Type B pancreatic cell (in vitro differentiated cells): ENCODE data around the gene RPS15. TPM values are rescaled to one million over a fixed set of nuclear protein-coding genes. Genes with fewer than 3 reads are reported as not detected.
A peak's percentile ranks its signal among the peaks of the same experiment; 100 is the strongest.

Experiments
- DNase-seq: peaks from one replicate; pipeline ENCODE4 v3.0.0; 2021; ENCODE audit warnings: mixed read lengths; ENCODE audit not compliant: unreplicated experiment; ENCODE audit errors: extremely low spot score
- H3K27ac Mint-ChIP-seq: 2 replicates; pipeline ENCODE4 v1.8.0; 2021; ENCODE audit warnings: mild to moderate bottlenecking, mixed read lengths
- H3K27me3 Mint-ChIP-seq: 2 replicates; pipeline ENCODE4 v1.8.0; 2021; ENCODE audit warnings: mixed read lengths
- H3K36me3 Mint-ChIP-seq: 2 replicates; pipeline ENCODE4 v1.8.0; 2021; ENCODE audit warnings: mixed read lengths
- H3K4me1 Mint-ChIP-seq: one replicate; pipeline ENCODE4 v1.8.0; 2021; ENCODE audit warnings: mixed read lengths; ENCODE audit not compliant: unreplicated experiment
- H3K4me3 Mint-ChIP-seq: 2 replicates; pipeline ENCODE4 v1.8.0; 2021; ENCODE audit warnings: mild to moderate bottlenecking, mixed read lengths
- H3K9me3 Mint-ChIP-seq: 2 replicates; pipeline ENCODE4 v1.8.0; 2021; ENCODE audit warnings: mixed read lengths
- total RNA-seq: library from RNA; stranded (reverse); gene quantifications from 2 replicates; pipeline ENCODE4 v1.2.1, GENCODE V29; 2021; ENCODE audit warnings: low replicate concordance
- TF ChIP-seq, protein P1 (sequence below): fragments of 200-600 bp; sonication (generic); conservative IDR thresholded peaks from 2 replicates; pipeline ENCODE4 v1.5.0; 2021; ENCODE audit warnings: antibody characterized with exemption, mild to moderate bottlenecking

RPS15 gene
- total RNA-seq, 1 donor from 2014 or later = 1,344 TPM

DNA sequence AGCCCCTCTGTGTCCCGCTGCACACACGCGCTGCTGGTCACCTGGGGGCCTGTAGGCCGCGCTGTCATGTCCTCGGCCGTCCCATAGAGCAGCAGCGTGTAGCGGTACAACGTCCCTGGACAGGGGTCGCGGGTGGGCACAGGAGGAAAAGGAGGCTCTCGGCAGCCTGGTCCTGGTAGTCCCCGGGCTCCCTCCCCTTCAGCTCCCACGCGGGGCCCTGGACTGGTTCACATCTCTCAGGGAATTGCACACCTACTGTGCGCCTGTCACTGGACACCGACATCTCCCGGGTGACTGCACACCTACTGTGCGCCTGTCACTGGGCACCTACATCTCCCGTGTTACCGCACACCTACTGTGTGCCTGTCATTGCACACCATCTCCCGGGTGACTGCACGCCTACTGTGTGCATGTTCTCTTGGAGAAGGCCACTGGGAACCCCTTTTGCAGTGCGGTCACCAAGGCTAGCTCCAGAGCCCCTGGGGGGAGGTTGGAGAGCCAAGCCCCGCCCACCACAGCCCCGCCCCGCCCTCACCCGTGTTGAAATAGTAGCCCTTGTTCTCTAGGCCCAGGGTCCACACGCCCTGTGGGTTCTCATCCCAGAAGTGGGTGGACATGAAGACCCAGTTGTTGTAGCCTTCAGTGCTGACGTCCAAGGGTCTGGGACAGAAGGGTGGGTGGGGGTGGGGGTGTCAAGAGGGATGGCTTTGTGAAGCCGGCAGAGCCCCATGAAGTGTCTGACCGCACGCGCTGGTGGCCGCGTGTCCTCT lies 44.4 kb downstream of the RPS15 start:
- TF ChIP-seq, protein P1, sequence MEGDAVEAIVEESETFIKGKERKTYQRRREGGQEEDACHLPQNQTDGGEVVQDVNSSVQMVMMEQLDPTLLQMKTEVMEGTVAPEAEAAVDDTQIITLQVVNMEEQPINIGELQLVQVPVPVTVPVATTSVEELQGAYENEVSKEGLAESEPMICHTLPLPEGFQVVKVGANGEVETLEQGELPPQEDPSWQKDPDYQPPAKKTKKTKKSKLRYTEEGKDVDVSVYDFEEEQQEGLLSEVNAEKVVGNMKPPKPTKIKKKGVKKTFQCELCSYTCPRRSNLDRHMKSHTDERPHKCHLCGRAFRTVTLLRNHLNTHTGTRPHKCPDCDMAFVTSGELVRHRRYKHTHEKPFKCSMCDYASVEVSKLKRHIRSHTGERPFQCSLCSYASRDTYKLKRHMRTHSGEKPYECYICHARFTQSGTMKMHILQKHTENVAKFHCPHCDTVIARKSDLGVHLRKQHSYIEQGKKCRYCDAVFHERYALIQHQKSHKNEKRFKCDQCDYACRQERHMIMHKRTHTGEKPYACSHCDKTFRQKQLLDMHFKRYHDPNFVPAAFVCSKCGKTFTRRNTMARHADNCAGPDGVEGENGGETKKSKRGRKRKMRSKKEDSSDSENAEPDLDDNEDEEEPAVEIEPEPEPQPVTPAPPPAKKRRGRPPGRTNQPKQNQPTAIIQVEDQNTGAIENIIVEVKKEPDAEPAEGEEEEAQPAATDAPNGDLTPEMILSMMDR = no peak
- peak overlapping the region; percentile 47 for H3K4me3 Mint-ChIP-seq
- H3K27ac Mint-ChIP-seq = no peak overlapping the region
- peaks cover 6% of the 10 kb centered on the region for H3K4me1 Mint-ChIP-seq
- H3K36me3 Mint-ChIP-seq = peaks cover 4% of the 10 kb centered on the region
- no peak for DNase-seq
- no peaks in the 10 kb centered on the region for H3K27me3 Mint-ChIP-seq
- no peaks in the 10 kb centered on the region for H3K9me3 Mint-ChIP-seq

DNA sequence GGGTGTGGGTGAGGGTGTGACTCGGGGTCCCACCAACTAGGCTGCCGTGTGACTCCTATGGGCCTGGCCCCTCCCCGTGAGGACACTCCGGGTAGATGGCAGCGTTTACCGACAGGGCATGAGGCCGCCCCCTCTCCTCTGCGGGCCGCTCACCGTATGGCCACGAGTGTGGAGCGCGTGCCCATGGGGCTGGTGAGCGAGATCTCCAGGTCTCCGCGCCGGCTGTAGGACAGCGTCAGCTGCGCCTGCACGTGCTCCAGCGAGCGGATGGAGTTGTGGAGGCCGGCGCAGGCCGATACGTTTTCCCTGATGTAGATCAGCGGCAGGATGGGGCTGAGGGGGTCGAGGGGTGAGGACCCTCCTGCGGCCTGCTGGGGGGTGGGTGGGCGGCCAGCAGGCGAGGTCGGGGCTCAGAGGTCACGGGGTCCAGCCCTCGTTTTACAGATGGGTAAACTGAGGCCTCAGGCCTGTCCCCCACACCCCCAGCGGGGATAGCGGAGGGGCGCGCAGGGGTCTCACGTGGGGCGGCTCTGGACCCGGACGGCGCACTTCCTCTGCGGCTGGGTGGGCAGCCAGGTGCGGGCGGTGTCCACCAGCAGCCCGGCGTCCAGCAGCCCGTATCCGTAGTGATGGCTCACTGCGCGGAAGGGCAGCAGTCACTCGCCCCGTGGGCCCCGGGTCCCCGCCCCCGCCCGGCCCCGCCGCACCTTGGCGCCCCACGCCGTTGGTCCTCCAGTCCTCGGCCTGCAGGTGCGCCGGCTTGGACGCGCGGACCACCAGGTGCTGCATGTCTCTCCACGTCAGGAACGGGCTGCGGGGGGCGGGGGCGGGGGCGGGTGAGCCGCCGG lies 45.2 kb downstream of the RPS15 start:
- Mint-ChIP-seq H3K9me3 (no peaks in the 10 kb centered on the region), H3K4me3 (no peak overlapping the region), H3K4me1 (peaks cover 6% of the 10 kb centered on the region), H3K27ac (no peak overlapping the region), H3K36me3 (peaks cover 4% of the 10 kb centered on the region), H3K27me3 (no peaks in the 10 kb centered on the region)
- TF ChIP-seq, protein P1 = no peak
- no peak for DNase-seq

DNA sequence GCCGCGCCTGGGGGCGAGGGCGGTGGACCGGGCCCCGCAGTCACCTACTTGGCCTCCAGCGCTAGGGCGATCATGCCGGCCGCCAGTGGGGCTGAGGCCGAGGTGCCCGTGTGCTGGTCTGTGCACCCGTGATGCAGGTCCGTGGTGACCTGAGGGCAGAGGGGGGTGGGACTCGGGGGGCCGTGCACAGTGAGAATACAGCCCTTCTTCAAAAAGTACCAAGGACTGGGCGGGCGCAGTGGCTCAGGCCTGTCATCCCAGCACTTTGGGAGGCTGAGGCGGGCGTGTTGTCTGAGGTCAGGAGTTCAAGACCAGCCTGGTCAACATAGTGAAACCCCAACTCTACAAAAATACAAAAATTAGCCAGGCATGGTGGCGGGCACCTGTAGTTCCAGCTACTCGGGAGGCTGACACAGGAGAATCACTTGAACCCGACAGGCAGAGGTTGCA lies 45.8 kb downstream of the RPS15 start:
- TF ChIP-seq, protein P1 = no peak
- Mint-ChIP-seq H3K27me3 (no peaks in the 10 kb centered on the region), H3K36me3 (peaks cover 3% of the 10 kb centered on the region), H3K27ac (no peak overlapping the region), H3K9me3 (no peaks in the 10 kb centered on the region), H3K4me1 (peaks cover 4% of the 10 kb centered on the region), H3K4me3 (no peak overlapping the region)
- DNase-seq = no peak

DNA sequence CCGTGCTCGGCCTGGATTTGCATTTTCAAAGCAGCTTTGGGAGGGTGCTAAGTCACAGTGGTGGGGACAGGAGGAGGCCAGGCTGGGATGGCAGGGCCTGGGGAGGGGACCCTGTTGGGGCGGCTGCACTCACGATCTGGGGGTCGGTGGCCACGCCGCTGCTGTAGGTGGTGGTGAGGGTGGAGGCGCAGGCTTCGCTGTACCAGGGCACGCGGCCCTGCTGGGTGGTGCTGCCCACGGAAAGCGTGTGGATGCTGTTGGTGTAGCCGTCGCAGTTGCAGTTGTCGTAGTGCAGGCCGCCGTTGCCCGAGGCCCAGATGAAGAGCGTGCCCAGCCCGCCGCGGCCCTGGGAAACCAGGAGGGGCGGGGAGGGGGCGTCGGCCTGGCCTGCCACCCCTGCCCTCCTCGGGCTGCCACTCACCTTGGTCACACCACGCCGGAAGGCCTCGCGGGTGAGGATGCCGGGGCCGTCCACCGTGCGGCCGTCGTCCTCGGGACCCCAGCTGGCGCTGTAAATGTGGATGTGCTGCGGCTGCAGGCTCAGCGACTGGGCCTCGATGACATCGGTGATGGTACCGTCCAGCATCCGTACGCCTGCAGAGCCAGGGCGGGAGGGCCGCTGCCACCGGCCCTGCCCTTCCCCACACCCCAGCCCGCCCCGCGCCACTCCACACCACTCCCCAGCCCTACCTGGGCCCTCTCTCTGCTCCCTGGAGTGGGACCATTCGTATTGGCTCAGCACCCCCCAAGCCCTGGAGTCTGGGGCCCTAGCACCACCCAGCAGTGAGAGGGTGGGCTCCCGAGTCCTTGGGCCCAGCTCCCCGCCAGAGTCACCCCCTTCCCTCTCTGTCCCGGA lies 48.8 kb downstream of the RPS15 start:
- no peaks in the 10 kb centered on the region for H3K9me3 Mint-ChIP-seq
- peaks cover 7% of the 10 kb centered on the region for H3K27me3 Mint-ChIP-seq
- no peak overlapping the region for H3K4me3 Mint-ChIP-seq
- H3K27ac Mint-ChIP-seq = no peak overlapping the region
- no peak for DNase-seq
- H3K4me1 Mint-ChIP-seq = peaks cover 4% of the 10 kb centered on the region
- TF ChIP-seq, protein P1 = no peak
- H3K36me3 Mint-ChIP-seq = no peaks in the 10 kb centered on the region

DNA sequence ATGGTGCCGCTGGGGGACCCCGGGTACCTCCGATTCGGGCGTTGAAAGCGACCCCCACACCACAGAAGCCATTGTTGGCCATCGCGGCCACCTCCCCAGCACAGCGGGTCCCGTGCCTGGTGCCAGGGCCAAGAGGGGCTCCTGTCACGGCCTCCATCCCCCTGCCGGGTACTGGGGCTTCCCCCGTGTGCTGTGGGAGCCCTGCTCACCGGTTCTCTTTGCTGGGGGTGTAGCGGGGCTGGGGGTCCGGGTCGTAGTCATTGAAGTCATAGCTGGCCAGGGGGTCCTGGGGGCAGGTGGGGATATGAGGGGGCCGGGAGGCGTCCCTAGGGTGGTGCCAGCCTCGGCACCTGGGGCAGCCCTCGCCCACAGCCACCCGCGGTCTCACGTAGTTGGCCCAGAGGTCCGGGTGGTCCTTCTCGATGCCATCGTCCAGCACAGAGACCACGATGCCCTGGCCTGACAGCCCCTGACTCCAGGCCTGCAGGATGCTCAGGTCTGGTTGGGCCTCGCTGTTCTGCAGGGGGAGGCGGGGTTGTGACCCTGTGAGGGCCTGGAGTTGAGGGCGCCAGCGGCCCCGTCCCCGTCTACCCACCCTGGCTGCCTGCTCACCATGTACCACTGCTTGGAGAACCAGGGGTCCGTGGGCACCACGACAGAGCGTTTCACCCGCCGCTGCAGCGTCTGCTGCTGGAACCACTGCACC lies 49.5 kb downstream of the RPS15 start:
- H3K27me3 Mint-ChIP-seq = peaks cover 13% of the 10 kb centered on the region

More for the DNA sequence above, 49.5 kb downstream of the RPS15 start:
- Mint-ChIP-seq H3K36me3 (no peaks in the 10 kb centered on the region), H3K4me3 (no peak overlapping the region), H3K4me1 (peaks cover 4% of the 10 kb centered on the region), H3K9me3 (no peaks in the 10 kb centered on the region), H3K27ac (no peak overlapping the region)
- peak; percentile 69 for DNase-seq
- TF ChIP-seq, protein P1 = no peak
